Hepatocyte (in vitro differentiated cells): ENCODE results near the gene MPV17.

Experiments
- EZH2 ChIP-seq: fragments of 200-600 bp; sonication (generic); IDR thresholded peaks from 2 replicates; pipeline ENCODE4 v1.6.1; 2016; ENCODE audit warnings: antibody characterized with exemption, mild to moderate bottlenecking, borderline replicate concordance
- TF ChIP-seq, protein P1 (sequence below): fragments of 200-600 bp; sonication (generic); IDR thresholded peaks from 2 replicates; pipeline ENCODE4 v1.5.1; 2016; ENCODE audit warnings: antibody characterized with exemption, mild to moderate bottlenecking; ENCODE audit not compliant: poor library complexity

DNA sequence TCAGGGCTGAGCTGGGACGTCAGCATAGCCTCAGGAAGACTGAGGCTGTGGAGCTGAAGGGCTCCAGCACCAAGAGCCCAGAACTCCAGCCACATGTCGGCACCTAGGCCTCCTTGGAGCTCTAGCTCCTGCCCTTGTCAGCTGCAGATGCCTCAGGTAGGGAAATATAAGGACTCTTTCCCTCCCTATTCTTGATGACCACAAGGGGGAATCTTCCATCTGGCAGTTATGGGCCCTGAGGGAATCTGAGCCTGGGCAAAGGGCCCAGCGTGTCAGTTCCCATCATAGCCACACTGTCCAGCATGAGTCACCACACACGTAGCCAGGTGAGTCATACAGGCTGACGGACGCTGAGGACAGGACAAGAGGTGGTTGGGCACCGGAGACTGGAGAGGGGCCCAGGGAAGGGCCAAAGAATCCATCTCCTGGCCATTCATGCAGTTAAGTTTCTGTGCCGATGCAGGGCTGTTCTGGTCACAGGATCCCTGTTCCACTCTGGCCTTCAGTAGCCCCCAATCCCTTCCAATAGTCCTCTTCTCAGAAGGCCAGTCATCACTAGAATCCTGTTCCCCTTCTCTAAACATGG lies 1.8 kb downstream of the MPV17 start:
- no peak for TF ChIP-seq EZH2
- TF ChIP-seq, protein P1, sequence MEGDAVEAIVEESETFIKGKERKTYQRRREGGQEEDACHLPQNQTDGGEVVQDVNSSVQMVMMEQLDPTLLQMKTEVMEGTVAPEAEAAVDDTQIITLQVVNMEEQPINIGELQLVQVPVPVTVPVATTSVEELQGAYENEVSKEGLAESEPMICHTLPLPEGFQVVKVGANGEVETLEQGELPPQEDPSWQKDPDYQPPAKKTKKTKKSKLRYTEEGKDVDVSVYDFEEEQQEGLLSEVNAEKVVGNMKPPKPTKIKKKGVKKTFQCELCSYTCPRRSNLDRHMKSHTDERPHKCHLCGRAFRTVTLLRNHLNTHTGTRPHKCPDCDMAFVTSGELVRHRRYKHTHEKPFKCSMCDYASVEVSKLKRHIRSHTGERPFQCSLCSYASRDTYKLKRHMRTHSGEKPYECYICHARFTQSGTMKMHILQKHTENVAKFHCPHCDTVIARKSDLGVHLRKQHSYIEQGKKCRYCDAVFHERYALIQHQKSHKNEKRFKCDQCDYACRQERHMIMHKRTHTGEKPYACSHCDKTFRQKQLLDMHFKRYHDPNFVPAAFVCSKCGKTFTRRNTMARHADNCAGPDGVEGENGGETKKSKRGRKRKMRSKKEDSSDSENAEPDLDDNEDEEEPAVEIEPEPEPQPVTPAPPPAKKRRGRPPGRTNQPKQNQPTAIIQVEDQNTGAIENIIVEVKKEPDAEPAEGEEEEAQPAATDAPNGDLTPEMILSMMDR: peak; percentile 47
